Ammon's horn (tissue), 1 donor: ENCODE measurements around the gene MTNR1A.
A peak's percentile ranks its signal among the peaks of the same experiment; 100 is the strongest.

Experiments used
- DNase-seq: peaks from one replicate; pipeline ENCODE4 v3.0.0-alpha.2; 2016; ENCODE audit warnings: low spot score

The MTNR1A gene

DNA sequence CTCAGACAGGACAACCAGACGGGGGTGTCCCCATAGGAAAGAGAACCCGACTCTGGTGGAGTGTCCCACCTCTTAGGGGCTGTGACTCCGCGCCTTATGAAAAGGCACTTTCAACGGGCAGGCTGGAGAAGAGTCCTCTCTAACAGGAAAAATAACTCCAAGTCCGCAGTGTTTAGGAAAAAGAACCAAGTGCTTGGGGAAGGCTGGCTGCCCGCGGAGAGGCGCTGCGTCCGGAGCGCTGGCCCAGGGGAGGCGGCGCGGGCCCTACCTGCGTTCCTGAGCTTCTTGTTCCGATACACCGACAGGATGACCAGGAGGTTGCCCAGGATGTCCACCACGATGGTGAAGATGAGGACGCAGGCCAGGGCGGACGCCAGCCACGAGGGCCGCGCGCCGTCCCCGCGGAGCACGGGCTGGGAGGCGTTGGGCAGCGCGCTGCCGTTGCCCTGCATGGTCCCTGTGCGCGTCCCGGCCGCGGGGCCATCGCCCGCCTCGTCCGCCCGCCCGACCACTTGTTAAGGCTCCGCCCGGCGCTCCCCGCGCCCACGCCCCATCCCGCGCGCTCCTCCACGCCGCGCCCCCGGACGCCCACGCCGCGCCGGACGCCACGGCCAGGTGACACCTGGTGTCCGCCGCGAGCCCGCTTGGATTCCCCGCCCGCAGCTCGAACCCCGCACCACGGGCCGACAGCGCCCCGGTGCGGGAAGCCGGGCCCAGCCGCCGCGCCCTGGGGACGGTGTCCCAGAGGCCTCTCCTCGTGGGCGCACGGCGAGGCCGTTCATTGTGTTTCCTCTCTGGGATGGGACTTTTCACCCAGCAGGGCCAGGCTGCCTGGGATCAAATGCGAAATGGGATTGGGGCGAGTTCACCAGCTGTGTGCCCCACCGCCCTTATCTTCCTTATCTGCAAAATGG, at the start of gene MTNR1A:
MTNR1A (minus strand) TSS at position 654 of the 914 bp plus-strand sequence; CDS start at position 452, 202 bp downstream.
- DNase-seq: no peak

DNA sequence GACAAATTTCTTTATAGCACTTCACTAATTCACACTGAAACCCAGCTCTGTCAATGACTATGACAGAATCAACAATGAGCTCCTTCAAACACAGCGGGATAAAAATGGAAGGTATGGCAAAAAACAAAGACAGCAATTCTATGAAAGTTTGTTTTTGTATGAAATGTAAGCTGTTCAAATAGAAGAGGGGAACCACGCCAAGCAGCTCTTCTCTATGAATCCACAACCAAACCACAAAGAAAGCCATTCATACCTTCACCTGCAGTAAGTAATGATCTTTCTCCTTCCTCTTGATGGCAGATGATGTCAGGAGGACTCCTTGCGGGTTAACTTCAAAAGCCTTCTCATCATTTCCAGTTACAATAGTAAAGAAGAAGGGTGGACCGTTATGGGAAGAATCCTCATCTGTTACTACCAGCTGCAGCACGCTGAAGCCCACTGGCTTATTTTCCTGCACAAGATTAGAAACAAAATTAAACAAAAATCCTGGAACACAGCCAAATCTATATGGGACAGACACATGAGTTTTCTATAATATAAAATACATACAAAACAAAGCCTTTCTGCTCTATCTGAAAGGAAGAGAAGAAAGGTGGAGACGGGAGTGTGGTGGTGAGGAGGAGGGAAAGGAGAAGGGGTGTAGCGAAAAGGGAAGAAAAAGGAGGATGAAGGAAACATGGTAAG, 48.9 kb upstream of the MTNR1A start:
- no peak for DNase-seq

DNA sequence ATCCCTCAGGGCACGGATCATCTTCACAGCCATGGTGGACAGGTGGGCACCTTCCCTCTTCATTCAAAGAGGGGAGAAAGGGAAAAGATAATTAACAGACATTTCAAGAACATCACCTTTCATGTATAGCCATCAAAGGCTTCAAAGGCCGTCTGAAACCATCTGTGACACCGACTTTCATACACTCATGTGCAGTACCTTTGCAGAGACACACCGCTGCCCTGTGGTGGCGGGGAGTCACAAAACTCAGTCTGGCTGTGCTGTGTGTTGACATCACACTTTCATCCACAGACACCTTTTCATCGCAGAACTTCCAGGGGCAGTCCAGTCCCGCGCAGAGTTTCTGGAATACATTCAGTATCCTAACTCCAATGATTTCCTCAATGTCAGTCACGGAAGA, 47.6 kb upstream of the MTNR1A start:
- DNase-seq: no peak

DNA sequence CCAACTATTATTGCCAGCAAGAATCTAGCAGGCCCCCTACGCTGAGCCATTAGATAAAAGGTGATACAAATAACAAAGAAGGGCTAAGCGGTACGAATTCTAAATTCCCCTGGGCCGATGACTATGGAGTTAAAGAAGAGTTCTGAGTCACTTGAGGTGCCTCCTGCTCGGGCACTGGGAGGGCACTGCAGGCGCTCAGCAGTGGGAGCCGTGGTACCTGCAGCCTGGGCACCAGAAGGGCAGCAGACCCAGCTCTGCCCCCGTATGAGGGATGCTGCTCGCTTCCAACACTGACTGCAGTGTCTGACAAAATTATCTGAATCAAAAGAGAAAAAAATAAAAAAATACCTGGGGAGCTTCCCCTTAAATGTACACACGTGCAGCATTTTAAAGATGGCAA, 44.1 kb upstream of the MTNR1A start:
- no peak for DNase-seq

DNA sequence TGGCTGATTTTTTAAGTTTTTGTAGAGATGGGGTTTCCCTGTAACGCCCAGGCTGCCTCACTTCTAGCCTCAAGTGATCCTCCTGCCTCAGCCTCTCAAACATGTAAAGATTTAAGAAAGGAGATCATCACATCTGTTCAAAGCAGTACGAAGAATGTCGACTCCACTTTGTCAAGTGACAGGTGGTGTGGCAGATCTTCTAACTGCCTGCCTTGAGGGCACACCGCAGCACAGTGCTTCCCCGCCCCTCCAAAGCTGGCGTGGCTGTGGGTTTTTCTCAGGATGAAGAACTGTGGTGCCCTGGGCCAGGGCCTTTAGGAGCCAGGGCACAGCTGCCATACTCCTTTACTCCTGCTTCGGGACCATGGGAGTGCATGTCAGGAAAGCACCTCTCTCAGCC, 43.3 kb upstream of the MTNR1A start:
- no peak for DNase-seq

DNA sequence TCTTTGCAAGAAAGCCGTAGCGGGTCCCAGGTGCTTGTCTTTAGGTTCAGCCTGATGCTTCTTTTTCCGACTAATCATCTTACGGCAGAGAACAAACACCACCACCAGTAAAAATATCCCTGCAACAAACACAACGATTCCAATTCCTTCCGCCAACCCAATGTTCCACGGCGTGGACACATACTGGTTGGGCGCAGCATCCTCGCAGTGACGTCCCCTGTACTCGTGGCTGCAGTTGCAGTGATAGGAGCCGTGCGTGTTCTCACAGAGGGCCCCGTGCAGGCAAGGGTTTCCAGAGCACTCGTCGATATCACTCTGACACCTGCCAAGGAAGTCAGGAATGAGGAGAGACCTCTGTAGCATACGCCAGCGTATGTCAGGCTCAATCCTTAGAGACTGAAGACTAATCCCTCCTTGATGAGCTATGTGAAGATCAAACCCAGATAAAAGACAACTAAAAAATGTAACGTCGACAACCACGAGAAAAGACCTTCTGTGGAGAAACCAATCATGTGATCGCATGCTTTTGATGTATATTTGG, 41.6 kb upstream of the MTNR1A start:
- no peak for DNase-seq

DNA sequence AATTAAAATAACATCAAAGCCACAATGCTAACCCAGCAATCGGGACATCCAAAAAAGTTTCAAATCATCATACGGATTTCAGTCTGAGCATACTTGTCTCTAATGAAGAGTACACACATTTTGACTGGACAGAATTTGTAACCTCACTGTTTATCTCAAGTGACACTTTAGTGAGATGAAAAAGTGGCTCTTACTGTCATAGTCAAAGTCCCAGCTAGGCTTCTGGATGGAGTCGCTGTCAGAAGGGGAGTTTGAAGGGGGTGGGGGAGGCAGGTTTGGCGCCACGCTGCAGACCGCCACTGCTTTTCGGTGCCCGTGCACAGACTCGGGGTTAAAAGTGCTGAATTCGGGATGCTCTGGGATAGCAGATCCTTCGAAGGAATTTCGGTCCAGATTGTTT, 41.0 kb upstream of the MTNR1A start:
- no peak for DNase-seq

DNA sequence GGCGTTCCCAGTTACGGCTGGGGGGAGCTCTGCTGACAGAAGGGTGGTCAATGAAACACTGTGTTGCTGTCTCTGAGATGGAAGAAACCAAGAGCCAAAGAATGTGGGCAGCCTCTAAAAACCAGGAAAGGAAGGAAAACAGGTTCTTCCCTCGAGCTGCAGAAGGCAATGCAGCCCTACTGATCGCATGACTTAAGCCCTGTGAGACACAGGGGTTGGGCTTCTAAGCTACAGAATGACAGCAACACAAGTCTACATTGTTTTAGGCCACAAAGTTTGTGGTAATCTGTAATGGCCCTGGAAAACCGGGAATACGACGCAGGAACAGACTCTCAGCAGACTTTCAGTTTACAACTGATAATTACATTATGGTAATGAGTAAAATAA, 38.2 kb upstream of the MTNR1A start:
- no peak for DNase-seq

DNA sequence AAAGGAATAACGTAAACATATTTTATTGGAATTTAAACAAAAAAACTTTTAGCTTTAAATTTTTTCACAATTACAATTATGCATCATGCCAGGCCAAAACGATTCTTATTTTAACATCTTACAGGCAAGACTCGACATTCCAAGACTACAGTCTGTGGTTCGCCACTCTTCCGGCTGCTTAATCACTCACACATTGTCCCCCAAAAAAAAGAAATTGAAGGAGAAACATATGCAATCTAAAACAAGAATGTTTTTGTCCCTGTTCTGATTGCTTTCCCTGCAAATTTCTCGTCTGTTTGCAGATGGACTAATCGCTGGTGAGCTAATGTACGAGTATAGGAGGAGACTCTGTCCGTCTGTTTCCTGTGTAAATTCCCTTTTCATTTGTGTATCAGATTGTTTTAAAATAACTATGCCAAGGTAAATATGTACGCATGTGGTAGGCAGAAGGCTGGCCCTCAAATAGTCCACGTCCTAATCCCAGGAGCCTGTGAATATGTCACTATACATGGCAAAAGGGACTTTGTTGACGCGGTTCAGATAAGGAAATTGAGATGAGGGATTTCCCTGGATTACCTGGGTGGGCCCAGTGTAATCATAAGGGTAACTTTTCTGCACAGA, 37.7 kb upstream of the MTNR1A start:
- DNase-seq: no peak

DNA sequence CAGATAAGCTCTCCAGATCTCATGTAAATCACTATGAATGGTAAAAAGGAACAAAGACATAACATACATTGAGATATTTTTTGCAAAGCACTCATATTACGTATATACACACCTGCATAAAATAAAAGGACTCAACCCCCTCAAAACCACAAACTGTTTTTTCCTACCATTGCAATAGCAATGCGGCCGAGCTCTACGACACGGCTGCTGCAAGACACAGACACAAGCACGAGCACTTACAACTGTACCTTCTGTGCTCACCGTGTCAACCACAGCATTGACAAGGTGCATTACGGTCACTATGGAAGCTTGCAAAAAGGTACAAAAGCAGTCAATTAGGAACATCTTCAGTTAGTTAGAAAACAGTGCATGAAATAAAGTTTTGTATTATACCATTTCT, 37.1 kb upstream of the MTNR1A start:
- DNase-seq: no peak

DNA sequence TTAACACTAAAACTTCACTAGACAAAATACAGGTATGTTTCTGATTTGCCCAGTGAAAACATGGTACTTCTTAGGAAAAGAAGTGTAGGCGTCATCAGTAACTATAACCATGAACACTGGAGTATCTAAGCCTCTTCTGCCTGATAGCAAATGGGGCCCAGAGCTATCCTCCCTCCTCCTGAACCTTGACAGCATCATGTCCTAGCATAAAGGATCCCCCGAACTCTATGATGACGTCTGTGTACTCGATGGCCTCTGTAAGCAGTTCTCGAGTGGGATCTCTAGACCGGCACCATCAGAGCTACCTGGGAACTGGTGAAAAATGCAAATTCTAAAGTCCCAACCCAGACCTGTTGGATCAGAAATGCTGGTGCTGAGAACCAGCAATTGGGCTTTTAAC, 36.3 kb upstream of the MTNR1A start:
- no peak for DNase-seq

DNA sequence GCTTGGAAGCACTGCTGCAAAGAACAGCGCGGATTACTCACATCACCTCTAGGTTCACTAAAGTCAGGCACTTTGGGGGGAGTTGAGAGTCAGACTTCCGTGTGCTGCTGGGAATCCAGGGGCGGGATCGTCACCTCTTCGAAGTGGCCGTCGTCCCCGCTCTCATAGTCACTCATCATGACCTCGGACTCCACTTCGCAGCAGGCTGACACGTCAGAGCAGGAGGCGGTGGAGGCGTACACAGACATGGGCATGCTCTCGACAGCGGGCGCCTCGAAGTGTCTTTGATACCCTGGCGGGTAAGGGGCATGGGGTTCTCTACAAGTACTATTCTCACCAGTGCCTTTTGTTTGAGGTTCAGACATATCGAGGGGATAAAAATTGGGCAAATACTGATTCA, 33.1 kb upstream of the MTNR1A start:
- no peak for DNase-seq

DNA sequence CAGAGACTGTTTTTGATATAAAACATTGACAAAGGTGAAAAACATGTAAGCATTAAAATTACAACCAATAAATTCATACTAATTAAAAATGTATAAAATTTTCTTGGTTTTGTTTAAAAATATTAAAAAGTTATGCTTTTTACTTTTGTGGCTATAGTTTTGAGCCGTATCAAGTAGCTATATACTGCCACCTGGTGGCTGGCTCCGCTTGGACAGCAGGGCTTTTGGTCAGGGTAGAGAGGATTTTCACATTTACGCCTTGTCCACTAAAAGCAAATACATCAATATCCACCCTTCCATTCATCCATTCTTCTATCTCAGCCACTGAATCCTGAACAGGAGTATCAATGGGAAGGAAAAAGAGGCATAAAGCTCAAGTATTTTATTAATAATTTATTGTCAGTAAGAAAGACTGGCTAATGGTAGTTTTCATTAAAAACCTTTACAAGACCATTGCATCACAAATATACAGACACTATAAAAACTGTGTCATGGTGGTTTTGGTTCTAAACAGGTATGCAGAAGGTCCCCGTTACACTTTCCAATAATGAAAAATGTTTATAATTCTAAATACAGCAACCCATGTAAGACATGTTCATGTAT, 32.1 kb upstream of the MTNR1A start:
- DNase-seq: peak; percentile 70

DNA sequence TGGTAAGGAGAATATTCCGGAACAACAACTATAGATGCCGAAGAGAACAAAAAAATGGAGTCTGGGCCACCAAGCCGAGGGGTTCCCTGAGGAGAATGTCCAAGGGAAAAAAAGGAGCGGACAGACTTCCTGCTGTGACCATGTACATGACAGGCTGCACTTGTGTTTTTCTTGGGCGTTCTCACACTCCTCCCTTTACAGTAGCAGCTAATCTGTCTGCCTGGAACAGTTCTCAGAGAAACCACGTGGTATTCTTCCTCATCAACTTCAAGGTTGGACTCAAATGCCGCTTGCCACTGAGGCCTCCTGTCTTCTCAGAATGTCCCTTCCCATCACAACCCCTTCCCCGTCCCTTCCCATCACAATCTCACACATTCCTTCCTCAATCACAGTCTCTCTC, 30.8 kb upstream of the MTNR1A start:
- DNase-seq: no peak

DNA sequence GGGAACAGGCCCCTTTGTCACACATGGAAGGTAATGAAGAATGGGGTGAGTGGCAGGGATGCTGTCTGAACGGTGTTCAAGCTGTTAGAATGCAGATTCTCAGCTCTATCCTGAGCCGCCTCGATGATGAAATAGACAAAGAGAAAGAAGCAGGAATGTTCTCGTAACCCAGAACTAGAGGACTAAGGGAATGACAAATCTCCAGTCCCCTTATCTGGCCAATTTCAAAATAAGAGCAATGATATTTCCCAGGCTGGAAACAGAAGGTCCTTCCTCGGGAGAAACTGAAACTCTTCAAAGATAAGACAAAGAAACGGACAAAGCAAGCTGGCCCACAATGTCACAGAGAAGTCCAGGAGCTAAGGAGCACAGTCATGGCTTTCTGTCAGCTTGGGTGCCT, 29.5 kb upstream of the MTNR1A start:
- DNase-seq: no peak

DNA sequence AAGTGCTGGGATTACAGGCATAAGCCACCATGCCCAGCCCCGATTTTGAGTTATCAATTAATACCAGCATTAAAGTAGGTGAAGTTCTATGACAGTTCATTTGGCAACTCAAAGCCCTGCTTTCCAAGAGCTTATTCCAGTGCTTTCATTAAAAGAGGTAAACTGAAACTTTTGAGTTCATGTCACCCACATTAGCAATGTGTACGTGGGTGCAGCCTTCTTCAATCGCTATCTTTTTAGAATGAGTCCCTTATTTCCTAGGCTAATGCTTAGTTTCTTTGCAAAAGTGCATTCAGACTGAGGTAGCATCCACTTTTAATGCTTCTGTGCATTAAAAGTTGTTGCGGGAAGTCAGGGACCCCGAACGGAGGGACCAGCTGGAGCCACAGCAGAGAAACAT, 26.1 kb upstream of the MTNR1A start:
- no peak for DNase-seq

DNA sequence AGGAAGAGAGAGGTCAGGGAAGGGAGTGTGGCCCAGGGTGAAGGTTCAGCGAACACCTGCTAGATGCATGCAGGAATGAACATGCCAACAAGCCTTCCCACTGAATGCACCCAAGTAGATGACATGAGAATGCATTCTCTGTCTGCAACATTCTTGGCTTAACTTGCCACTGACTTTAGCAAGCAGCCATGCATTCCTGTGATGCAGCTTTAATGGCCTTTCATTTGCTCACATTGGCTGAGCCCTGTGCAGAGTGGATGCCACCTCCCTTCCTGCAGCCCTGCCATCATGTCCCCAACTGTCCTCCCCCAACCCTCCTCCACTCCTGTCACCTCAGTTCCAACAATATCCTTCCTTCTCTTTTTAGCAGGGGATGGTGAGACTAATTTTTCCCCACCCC, 25.3 kb upstream of the MTNR1A start:
- DNase-seq: no peak

DNA sequence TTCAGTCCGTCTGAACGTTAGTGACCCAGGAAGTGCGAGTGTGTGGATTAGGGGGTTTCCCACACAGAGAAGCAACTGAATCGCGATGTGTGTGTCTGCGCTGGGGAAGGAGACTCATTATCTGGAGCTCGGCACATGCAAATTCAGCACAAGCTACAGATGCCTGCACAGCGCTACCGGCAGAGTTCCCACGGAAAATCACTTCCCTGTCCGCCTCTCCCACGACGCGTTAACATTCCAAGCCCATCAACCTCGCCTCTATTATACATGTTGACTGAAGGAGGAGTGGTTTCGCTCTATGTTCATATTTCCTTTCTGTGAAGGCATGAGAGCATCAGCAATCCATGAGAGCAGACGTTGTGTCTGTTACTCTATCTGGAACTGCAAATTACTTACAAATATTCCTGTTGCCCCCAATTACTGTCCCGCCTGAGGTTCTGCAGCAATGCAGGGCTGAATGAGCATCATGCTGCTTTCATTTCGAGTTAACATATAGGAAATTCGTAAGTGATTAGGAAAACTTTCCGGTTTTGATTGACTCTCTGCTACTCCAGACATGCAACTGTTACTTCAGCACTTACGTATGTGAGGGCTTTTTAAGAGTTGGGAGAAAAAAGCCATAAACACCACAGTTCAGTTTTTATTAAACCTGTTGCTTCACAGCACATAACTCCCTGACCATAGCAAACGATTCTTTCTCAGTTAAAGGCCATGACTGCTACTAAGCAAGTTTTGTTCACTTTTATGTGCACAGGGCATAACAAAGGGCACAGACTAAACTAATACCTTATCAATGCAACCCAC, 15.0 kb upstream of the MTNR1A start:
- DNase-seq: no peak

DNA sequence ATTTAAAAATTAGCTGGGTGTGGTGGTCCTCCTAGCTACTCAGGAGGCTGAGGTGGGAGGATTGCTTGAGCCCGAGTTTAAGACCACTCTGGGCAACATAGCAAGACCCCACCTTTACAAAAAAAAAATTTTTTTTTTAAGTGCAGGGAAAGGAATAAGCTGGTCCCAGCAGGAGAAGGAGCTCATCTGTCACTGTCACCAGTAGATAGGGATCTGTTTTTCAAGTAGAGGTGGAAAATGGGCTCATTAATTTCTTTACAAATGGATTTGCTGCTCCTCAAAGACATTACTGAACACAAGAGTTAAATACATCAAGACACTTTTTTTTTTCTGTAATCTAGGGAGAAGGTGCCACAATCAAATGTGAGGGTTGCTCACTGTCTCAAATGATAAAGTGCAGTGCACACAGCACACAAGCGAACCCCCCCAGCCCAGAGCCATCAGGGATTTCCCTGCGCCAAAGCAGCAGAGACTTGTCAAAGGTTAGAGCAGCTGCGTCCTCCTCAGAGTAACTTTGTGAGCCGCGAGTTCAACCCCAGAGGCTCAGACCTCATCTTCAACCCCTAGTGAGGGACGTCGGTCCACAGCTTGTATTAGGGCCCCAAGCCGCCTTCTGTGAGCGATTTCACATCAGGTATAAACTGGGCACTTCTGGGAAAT, 14.3 kb upstream of the MTNR1A start:
- DNase-seq: no peak

DNA sequence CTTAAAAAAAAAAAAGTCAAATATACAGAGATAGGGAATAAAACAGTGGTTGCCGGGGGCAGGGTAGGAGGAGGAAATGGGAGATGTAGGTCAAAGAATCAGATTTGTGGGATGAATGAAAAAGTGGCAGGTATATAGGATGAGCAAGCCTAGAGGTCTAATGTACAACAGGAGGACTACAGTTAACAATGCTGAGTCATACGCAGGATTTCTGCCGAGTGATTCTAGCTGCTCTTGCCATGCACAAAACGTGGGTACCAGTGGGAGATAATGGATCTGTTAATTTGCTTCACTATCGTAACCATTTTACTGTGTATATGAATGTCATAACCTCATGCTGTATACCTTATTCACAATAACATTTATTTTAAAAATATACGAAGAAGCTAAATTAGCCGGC, 10.7 kb upstream of the MTNR1A start:
- DNase-seq: no peak

DNA sequence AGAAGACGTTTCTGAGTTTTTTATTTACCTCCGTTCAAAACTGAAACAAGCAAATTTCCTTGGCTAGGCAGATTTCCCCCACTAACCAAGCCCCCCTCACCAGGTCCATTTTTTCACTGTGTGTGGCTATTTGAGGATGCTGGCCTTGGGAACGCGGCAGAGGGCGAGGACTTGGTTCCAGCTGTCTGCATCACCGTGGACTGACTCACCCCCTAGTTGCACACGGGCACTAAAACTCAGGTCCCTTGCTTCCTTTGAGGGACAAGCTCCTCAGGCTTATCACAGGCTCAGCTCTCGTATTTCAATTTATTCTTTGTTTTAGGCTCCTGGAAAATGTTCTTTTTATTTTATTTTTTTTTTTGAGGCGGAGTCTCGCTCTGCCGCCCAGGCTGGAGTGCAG, 8.4 kb upstream of the MTNR1A start:
- no peak for DNase-seq
